Measurements from ENCODE around the gene COX19. TPM values are rescaled to one million over a fixed set of nuclear protein-coding genes. Genes with fewer than 3 reads are reported as not detected.

COX19 gene
- total RNA-seq, 5 donors from 2014 or later (not counting 1 experiment from before 2014, with no cell fraction given) = 38.0 to 50.9 (median 43.7) TPM

DNA sequence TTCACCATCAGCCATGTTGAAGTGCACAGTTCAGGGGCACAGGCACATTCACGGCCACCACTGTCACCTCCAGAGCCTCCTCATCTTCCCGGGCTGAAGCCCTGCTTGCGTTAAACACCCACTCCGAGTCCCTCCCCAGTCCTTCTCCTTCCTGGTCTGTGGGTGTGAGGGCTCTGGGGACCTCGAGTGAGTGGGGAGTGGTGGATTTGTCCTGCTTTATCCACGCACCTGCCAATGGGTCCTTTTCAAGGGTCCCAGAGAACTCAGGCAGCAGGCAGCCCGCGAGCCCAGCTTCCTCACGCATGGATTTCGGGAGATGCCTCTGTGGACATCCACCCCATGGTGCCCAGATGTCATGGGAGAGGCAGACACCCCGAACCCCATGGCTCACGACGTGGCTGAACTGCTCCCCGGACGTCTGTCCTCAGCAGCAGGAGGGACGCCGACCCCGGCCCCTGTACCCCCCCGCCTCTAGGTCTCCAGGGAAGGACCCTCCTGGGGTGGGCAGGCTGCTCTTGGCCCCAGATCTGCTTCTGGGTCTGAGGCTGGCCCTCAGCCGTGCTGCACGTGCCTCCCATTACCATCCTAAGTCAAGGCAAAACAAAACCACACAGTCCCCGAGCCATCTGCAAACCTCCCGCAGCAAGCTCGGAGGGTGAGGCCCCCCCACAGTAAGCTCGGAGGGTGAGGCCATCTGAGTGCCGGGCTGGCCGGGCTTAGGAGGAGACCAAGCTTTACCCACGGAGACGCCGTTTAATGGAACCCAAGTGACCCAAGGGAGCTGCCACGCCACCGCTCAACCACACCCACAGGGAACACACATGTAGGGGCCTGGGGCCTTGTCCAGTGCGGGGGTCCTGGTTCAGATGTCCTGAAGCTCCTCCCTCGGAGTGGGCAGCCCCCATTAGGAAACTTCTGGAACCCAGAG, 16.6 kb upstream of the COX19 start:
- H3K9me3 Mint-ChIP-seq = no peaks in the 10 kb centered on the region
- ATAC-seq (replicated peaks in 1 of 4) (no peak), DNase-seq (no peak)
- POLR2A ChIA-PET = no interaction called here
- Histone ChIP-seq H3K4me3 (ENCODE audit: control insufficient read depth in 1 of 2, extremely low read depth in 1 of 2, low read length in 1 of 2) (no peak overlapping the region), H3K4me1 (ENCODE audit: control insufficient read depth in 1 of 2, extremely low read depth in 1 of 2, insufficient read depth in 2 of 2, low read length in 2 of 2) (peaks cover 0 to 13% of the 10 kb centered on the region in 2 experiments), H3K36me3 (ENCODE audit: control insufficient read depth in 2 of 2, extremely low read depth in 1 of 2, insufficient read depth in 1 of 2, low read length in 1 of 2) (no peaks in the 10 kb centered on the region), H3K27ac (ENCODE audit: low read length) (no peak overlapping the region), H3K27me3 (replicated peaks in 1 of 2; ENCODE audit: control insufficient read depth in 2 of 2, extremely low read depth in 1 of 2, insufficient read depth in 2 of 2, low read length in 1 of 2) (peaks cover 0 to 27% of the 10 kb centered on the region in 2 experiments), H3K9me3 (no peaks in the 10 kb centered on the region)
- H3K4me3 Mint-ChIP-seq = no peak overlapping the region
- peaks cover 0 to 3% of the 10 kb centered on the region in 2 donors for H3K27me3 Mint-ChIP-seq
- no peak overlapping the region for H3K27ac Mint-ChIP-seq
- WGBS (ENCODE audit: insufficient coverage) = 89% methylated on average over 15 of the region's 34 CpGs
- peaks cover 4 to 5% (median 4%) of the 10 kb centered on the region in 3 donors for H3K4me1 Mint-ChIP-seq
- CTCF ChIA-PET = interaction anchor here (0.6 to 4.1 kb wide), 4 partner anchors 17 to 73 kb away, joined by 3 to 59 read pairs (median 14); partner anchors contain the start of gene COX19 (in 1 of the 2)
- H3K36me3 Mint-ChIP-seq = no peaks in the 10 kb centered on the region

GRCh38 chr7:990933-991728, 15.8 kb upstream of the COX19 start:
- Histone ChIP-seq H3K4me3 (ENCODE audit: control insufficient read depth in 1 of 2, extremely low read depth in 1 of 2, low read length in 1 of 2) (no peak overlapping the region), H3K4me1 (ENCODE audit: control insufficient read depth in 1 of 2, extremely low read depth in 1 of 2, insufficient read depth in 2 of 2, low read length in 2 of 2) (peaks cover 0 to 13% of the 10 kb centered on the region in 2 experiments), H3K27ac (ENCODE audit: low read length) (no peak overlapping the region), H3K9me3 (no peaks in the 10 kb centered on the region), H3K27me3 (replicated peaks in 1 of 2; ENCODE audit: control insufficient read depth in 2 of 2, extremely low read depth in 1 of 2, insufficient read depth in 2 of 2, low read length in 1 of 2) (peaks cover 0 to 35% of the 10 kb centered on the region in 2 experiments), H3K36me3 (ENCODE audit: control insufficient read depth in 2 of 2, extremely low read depth in 1 of 2, insufficient read depth in 1 of 2, low read length in 1 of 2) (no peaks in the 10 kb centered on the region)
- 84% methylated on average over 23 of the region's 35 CpGs for WGBS (ENCODE audit: insufficient coverage)
- CTCF ChIA-PET = interaction anchor here in 1 of 2 donors (1.1 kb wide), 1 partner anchor 13 kb away, joined by 3 read pairs; no protein-coding TSS in a partner anchor
- no peaks in the 10 kb centered on the region for H3K9me3 Mint-ChIP-seq
- no peak for ATAC-seq (replicated peaks in 1 of 4)
- peaks cover 4 to 5% (median 4%) of the 10 kb centered on the region in 3 donors for H3K4me1 Mint-ChIP-seq
- H3K36me3 Mint-ChIP-seq = no peaks in the 10 kb centered on the region
- POLR2A ChIA-PET = interaction anchor here in 1 of 2 donors (0.7 kb wide), 1 partner anchor 184 kb away, joined by 4 read pairs; no protein-coding TSS in a partner anchor
- H3K4me3 Mint-ChIP-seq = no peak overlapping the region
- H3K27ac Mint-ChIP-seq = no peak overlapping the region
- H3K27me3 Mint-ChIP-seq = peaks cover 3 to 4% of the 10 kb centered on the region in 2 donors
- no peak for DNase-seq

GRCh38 chr7:990352-990932, 15.1 kb upstream of the COX19 start:
- DNase-seq (no peak), ATAC-seq (replicated peaks in 1 of 4) (no peak)
- POLR2A ChIA-PET = interaction anchor here in 1 of 2 donors (0.7 kb wide), 1 partner anchor 185 kb away, joined by 4 read pairs; no protein-coding TSS in a partner anchor

GRCh38 chr7:988963-989529, 13.7 kb upstream of the COX19 start:
- CTCF ChIA-PET = no interaction called here
- ATAC-seq (replicated peaks in 1 of 4) (no peak), DNase-seq (no peak)
- Mint-ChIP-seq H3K9me3 (no peaks in the 10 kb centered on the region), H3K27me3 (peaks cover 4 to 10% of the 10 kb centered on the region in 2 donors), H3K27ac (no peak overlapping the region), H3K4me1 (peaks cover 4 to 5% (median 4%) of the 10 kb centered on the region in 3 donors), H3K36me3 (no peaks in the 10 kb centered on the region), H3K4me3 (no peak overlapping the region)
- 82% methylated on average over 15 of the region's 15 CpGs for WGBS (ENCODE audit: insufficient coverage)
- POLR2A ChIA-PET = interaction anchor here in 1 of 2 donors (0.6 kb wide), 1 partner anchor 31 kb away, joined by 3 read pairs; no protein-coding TSS in a partner anchor
- no peaks in the 10 kb centered on the region for H3K36me3 ChIP-seq (ENCODE audit: control insufficient read depth in 2 of 2, extremely low read depth in 1 of 2, insufficient read depth in 1 of 2, low read length in 1 of 2)
- no peaks in the 10 kb centered on the region for H3K9me3 ChIP-seq
- H3K27ac ChIP-seq (ENCODE audit: low read length) = no peak overlapping the region
- H3K27me3 ChIP-seq (replicated peaks in 1 of 2; ENCODE audit: control insufficient read depth in 2 of 2, extremely low read depth in 1 of 2, insufficient read depth in 2 of 2, low read length in 1 of 2) = peaks cover 0 to 53% of the 10 kb centered on the region in 2 experiments
- no peak overlapping the region for H3K4me3 ChIP-seq (ENCODE audit: control insufficient read depth in 1 of 2, extremely low read depth in 1 of 2, low read length in 1 of 2)
- peaks cover 0 to 13% of the 10 kb centered on the region in 2 experiments for H3K4me1 ChIP-seq (ENCODE audit: control insufficient read depth in 1 of 2, extremely low read depth in 1 of 2, insufficient read depth in 2 of 2, low read length in 2 of 2)

More at GRCh38 chr7:990352-990932, 15.1 kb upstream of the COX19 start:
- Histone ChIP-seq H3K4me3 (ENCODE audit: control insufficient read depth in 1 of 2, extremely low read depth in 1 of 2, low read length in 1 of 2) (no peak overlapping the region), H3K27me3 (replicated peaks in 1 of 2; ENCODE audit: control insufficient read depth in 2 of 2, extremely low read depth in 1 of 2, insufficient read depth in 2 of 2, low read length in 1 of 2) (peaks cover 0 to 42% of the 10 kb centered on the region in 2 experiments), H3K4me1 (ENCODE audit: control insufficient read depth in 1 of 2, extremely low read depth in 1 of 2, insufficient read depth in 2 of 2, low read length in 2 of 2) (peaks cover 0 to 13% of the 10 kb centered on the region in 2 experiments), H3K9me3 (no peaks in the 10 kb centered on the region), H3K36me3 (ENCODE audit: control insufficient read depth in 2 of 2, extremely low read depth in 1 of 2, insufficient read depth in 1 of 2, low read length in 1 of 2) (no peaks in the 10 kb centered on the region), H3K27ac (ENCODE audit: low read length) (no peak overlapping the region)
- Mint-ChIP-seq H3K27ac (no peak overlapping the region), H3K4me3 (no peak overlapping the region), H3K4me1 (peaks cover 4 to 5% (median 4%) of the 10 kb centered on the region in 3 donors), H3K36me3 (no peaks in the 10 kb centered on the region), H3K27me3 (peaks cover 4 to 9% of the 10 kb centered on the region in 2 donors), H3K9me3 (no peaks in the 10 kb centered on the region)
- CTCF ChIA-PET = interaction anchor here in 1 of 2 donors (1.1 kb wide), 1 partner anchor 12 kb away, joined by 3 read pairs; no protein-coding TSS in a partner anchor
- 93% methylated on average over 29 of the region's 36 CpGs for WGBS (ENCODE audit: insufficient coverage)

DNA sequence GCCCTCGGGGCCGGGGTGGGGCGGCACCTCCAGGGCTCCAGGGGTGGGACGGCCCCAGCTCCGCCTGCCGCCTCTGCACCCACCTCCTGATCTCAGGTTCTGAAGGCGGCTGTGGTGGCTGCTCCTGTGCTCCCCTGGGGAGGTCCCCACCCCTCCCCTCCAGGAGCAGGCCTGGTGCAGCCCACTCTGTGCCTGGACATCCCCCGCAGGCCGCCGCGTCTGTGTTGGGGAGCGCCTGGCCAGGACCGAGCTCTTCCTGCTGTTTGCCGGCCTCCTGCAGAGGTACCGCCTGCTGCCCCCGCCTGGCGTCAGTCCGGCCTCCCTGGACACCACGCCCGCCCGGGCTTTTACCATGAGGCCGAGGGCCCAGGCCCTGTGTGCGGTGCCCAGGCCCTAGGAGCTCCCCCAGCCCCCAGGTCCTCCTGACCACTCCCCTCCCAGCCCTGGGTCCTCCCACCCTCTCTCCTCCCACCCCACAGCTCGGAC, 13.1 kb upstream of the COX19 start:
- H3K27ac Mint-ChIP-seq = no peak overlapping the region
- H3K27me3 Mint-ChIP-seq = peaks cover 4 to 10% of the 10 kb centered on the region in 2 donors
- CTCF ChIA-PET = no interaction called here
- H3K4me1 Mint-ChIP-seq = peaks cover 4 to 5% (median 4%) of the 10 kb centered on the region in 3 donors
- ATAC-seq (replicated peaks in 1 of 4) (no peak), DNase-seq (no peak)
- peaks cover 0 to 11% of the 10 kb centered on the region in 2 experiments for H3K4me1 ChIP-seq (ENCODE audit: control insufficient read depth in 1 of 2, extremely low read depth in 1 of 2, insufficient read depth in 2 of 2, low read length in 2 of 2)
- H3K36me3 ChIP-seq (ENCODE audit: control insufficient read depth in 2 of 2, extremely low read depth in 1 of 2, insufficient read depth in 1 of 2, low read length in 1 of 2) = no peaks in the 10 kb centered on the region
- H3K4me3 ChIP-seq (ENCODE audit: control insufficient read depth in 1 of 2, extremely low read depth in 1 of 2, low read length in 1 of 2) = no peak overlapping the region
- no peak overlapping the region for H3K4me3 Mint-ChIP-seq
- no peaks in the 10 kb centered on the region for H3K9me3 ChIP-seq
- no peaks in the 10 kb centered on the region for H3K9me3 Mint-ChIP-seq
- H3K27ac ChIP-seq (ENCODE audit: low read length) = no peak overlapping the region
- whole genome bisulfite sequencing (ENCODE audit: insufficient coverage) = 32% methylated on average over 21 of the region's 24 CpGs
- peaks cover 0 to 59% of the 10 kb centered on the region in 2 experiments for H3K27me3 ChIP-seq (replicated peaks in 1 of 2; ENCODE audit: control insufficient read depth in 2 of 2, extremely low read depth in 1 of 2, insufficient read depth in 2 of 2, low read length in 1 of 2)
- no peaks in the 10 kb centered on the region for H3K36me3 Mint-ChIP-seq
- POLR2A ChIA-PET = no interaction called here

Measured in T-cell (primary cell).